H9 (cell line): ENCODE results near the gene THEMIS. TPM values are rescaled to one million over a fixed set of nuclear protein-coding genes. Genes with fewer than 3 reads are reported as not detected.
A peak's percentile ranks its signal among the peaks of the same experiment; 100 is the strongest.
"Not testable (repeated sequence)": the region's sequence is repeated elsewhere in the genome, so short reads cannot be mapped to it uniquely, and the experiment has no call there.

Experiments used
- DNase-seq: peaks from one replicate; pipeline ENCODE4 v3.0.0-alpha.2; 2017
- H2AFZ ChIP-seq: one replicate; pipeline ENCODE4 v1.6.1; 2013; ENCODE audit warnings: mild to moderate bottlenecking, low read length, control low read depth, moderate library complexity
- H2AK5ac ChIP-seq: 2 replicates; pipeline ENCODE4 v1.6.1; 2013; ENCODE audit warnings: low read length, control low read depth, mixed read lengths; ENCODE audit not compliant: insufficient read length
- H2BK120ac ChIP-seq: one replicate; pipeline ENCODE4 v1.6.1; 2013; ENCODE audit warnings: low read depth, mild to moderate bottlenecking, low read length, control low read depth, inconsistent platforms; ENCODE audit not compliant: poor library complexity, severe bottlenecking
- H2BK12ac ChIP-seq: 2 replicates; pipeline ENCODE4 v1.6.1; 2013; ENCODE audit warnings: low read length, control low read depth, mixed read lengths, low read depth; ENCODE audit not compliant: insufficient read length
- H2BK15ac ChIP-seq: 2 replicates; pipeline ENCODE4 v1.6.1; 2013; ENCODE audit warnings: low read depth, low read length, control low read depth
- H2BK20ac ChIP-seq: one replicate; pipeline ENCODE4 v1.6.1; 2013; ENCODE audit warnings: low read depth, mild to moderate bottlenecking, low read length, control low read depth, inconsistent platforms; ENCODE audit not compliant: poor library complexity, severe bottlenecking
- H2BK5ac ChIP-seq: 2 replicates; pipeline ENCODE4 v1.6.1; 2013; ENCODE audit warnings: low read length, control low read depth, mixed read lengths; ENCODE audit not compliant: insufficient read length
- H3K14ac ChIP-seq: 2 replicates; pipeline ENCODE4 v1.6.1; 2013; ENCODE audit warnings: low read length, control low read depth; ENCODE audit not compliant: insufficient read depth
- H3K18ac ChIP-seq: 2 replicates; pipeline ENCODE4 v1.6.1; 2013; ENCODE audit warnings: low read depth, mild to moderate bottlenecking, mixed read lengths, low read length, control low read depth; ENCODE audit not compliant: insufficient read length
- H3K23ac ChIP-seq: 2 replicates; pipeline ENCODE4 v1.6.1; 2013; ENCODE audit warnings: low read length, control low read depth, mixed read lengths, low read depth; ENCODE audit not compliant: insufficient read length
- H3K23me2 ChIP-seq: 2 replicates; pipeline ENCODE4 v1.6.1; 2013; ENCODE audit warnings: low read depth, mild to moderate bottlenecking, mixed read lengths, low read length, control low read depth; ENCODE audit not compliant: insufficient read length, poor library complexity, severe bottlenecking
- H3K27ac ChIP-seq: 2 replicates; pipeline ENCODE4 v1.5.1; 2013; ENCODE audit warnings: low read length, control low read depth, mixed read lengths, low read depth; ENCODE audit not compliant: insufficient read length
- H3K27me3 ChIP-seq: 2 replicates; pipeline ENCODE4 v1.6.1; 2013; ENCODE audit warnings: low read length, control low read depth, inconsistent platforms; ENCODE audit not compliant: insufficient read depth
- H3K4ac ChIP-seq: 2 replicates; pipeline ENCODE4 v1.6.1; 2013; ENCODE audit warnings: low read depth, mild to moderate bottlenecking, control low read depth, inconsistent platforms, low read length, moderate library complexity
- H3K4me1 ChIP-seq: 2 replicates; pipeline ENCODE4 v1.6.1; 2013; ENCODE audit warnings: low read length, control low read depth, inconsistent platforms; ENCODE audit not compliant: insufficient read depth
- H3K4me2 ChIP-seq: 2 replicates; pipeline ENCODE4 v1.6.1; 2013; ENCODE audit warnings: low read length, control low read depth, mixed read lengths; ENCODE audit not compliant: insufficient read length, insufficient read depth
- H3K56ac ChIP-seq: 2 replicates; pipeline ENCODE4 v1.6.1; 2013; ENCODE audit warnings: low read depth, mild to moderate bottlenecking, mixed read lengths, low read length, control low read depth; ENCODE audit not compliant: insufficient read length
- H3K79me1 ChIP-seq: 2 replicates; pipeline ENCODE4 v1.6.1; 2013; ENCODE audit warnings: low read depth, mild to moderate bottlenecking, moderate library complexity, low read length, control low read depth, inconsistent platforms; ENCODE audit not compliant: insufficient read depth, poor library complexity, severe bottlenecking
- H3K79me2 ChIP-seq: 2 replicates; pipeline ENCODE4 v1.6.1; 2013; ENCODE audit warnings: low read length, control low read depth, inconsistent platforms; ENCODE audit not compliant: insufficient read depth
- H3K9ac ChIP-seq: 2 replicates; pipeline ENCODE4 v1.6.1; 2013; ENCODE audit warnings: low read length, control low read depth, mixed read lengths; ENCODE audit not compliant: insufficient read length; ENCODE audit errors: extremely low read depth
- H3K9me3 ChIP-seq: one replicate; pipeline ENCODE4 v1.6.1; 2013; ENCODE audit warnings: low read depth, low read length, inconsistent platforms; ENCODE audit not compliant: control insufficient read depth
- H3T11ph ChIP-seq: one replicate; pipeline ENCODE4 v1.6.1; 2013; ENCODE audit warnings: mild to moderate bottlenecking, low read length, control low read depth, inconsistent platforms
- H4K20me1 ChIP-seq: one replicate; pipeline ENCODE4 v1.6.1; 2013; ENCODE audit not compliant: control insufficient read depth, insufficient read length, insufficient read depth
- H4K5ac ChIP-seq: 2 replicates; pipeline ENCODE4 v1.6.1; 2013; ENCODE audit warnings: low read depth, mild to moderate bottlenecking, mixed read lengths, low read length, control low read depth; ENCODE audit not compliant: insufficient read length
- H4K8ac ChIP-seq: replicated peaks from 2 replicates; pipeline ENCODE4 v1.6.1; 2013; ENCODE audit warnings: low read length, control low read depth, mixed read lengths, low read depth; ENCODE audit not compliant: insufficient read length
- H4K91ac ChIP-seq: 2 replicates; pipeline ENCODE4 v1.6.1; 2013; ENCODE audit warnings: low read depth, mild to moderate bottlenecking, moderate library complexity, mixed read lengths, low read length, control low read depth; ENCODE audit not compliant: insufficient read length
- H3K27ac Mint-ChIP-seq, 3 experiments: 2 replicates in 2 of 3; 3 replicates in 1 of 3; pipeline ENCODE4 v1.8.0; 2020 to 2021; ENCODE audit warnings: mixed read lengths in 3 of 3, mild to moderate bottlenecking in 1 of 3, moderate library complexity in 1 of 3
- H3K27me3 Mint-ChIP-seq: 2 replicates; pipeline ENCODE4 v1.8.0; 2021; ENCODE audit warnings: low read depth, mild to moderate bottlenecking, moderate library complexity, mixed read lengths
- H3K36me3 Mint-ChIP-seq, 3 experiments: 2 replicates in 2 of 3; 3 replicates in 1 of 3; pipeline ENCODE4 v1.8.0; 2020 to 2021; ENCODE audit warnings: low read depth in 3 of 3, mixed read lengths in 3 of 3; ENCODE audit not compliant: insufficient read depth in 1 of 3
- H3K4me1 Mint-ChIP-seq, 2 experiments: 2 replicates each; pipeline ENCODE4 v1.8.0; 2020; ENCODE audit warnings: mixed read lengths in 2 of 2
- H3K4me3 Mint-ChIP-seq, 2 experiments: 2 replicates in 1 of 2; 3 replicates in 1 of 2; pipeline ENCODE4 v1.8.0; 2020 to 2021; ENCODE audit warnings: mild to moderate bottlenecking in 2 of 2, mixed read lengths in 2 of 2, moderate library complexity in 1 of 2
- H3K9me3 Mint-ChIP-seq, 2 experiments: 2 replicates in 1 of 2; 3 replicates in 1 of 2; pipeline ENCODE4 v1.8.0; 2020; ENCODE audit warnings: mild to moderate bottlenecking in 2 of 2, mixed read lengths in 2 of 2, moderate library complexity in 1 of 2
- WGBS: extraction: QIAGEN DNeasy Blood & Tissue Kit; methylation state at CpG from one replicate; pipeline ENCODE4 v1.1.7; 2013; ENCODE audit warnings: missing lambda C conversion rate, low lambda C conversion rate, mixed read lengths; ENCODE audit not compliant: insufficient read length; ENCODE audit errors: extremely low coverage; 5-methylcytosine and 5-hydroxymethylcytosine counted together
- total RNA-seq: library from RNA; stranded (reverse); gene quantifications from 2 replicates; pipeline ENCODE4 v1.2.1, GENCODE V29; 2021
- TF ChIP-seq, protein P1 (sequence below): fragments of 200-600 bp; sonication (generic); conservative IDR thresholded peaks from 3 replicates; pipeline ENCODE4 v1.8.0; 2021; ENCODE audit warnings: antibody characterized with exemption, mild to moderate bottlenecking

Gene THEMIS
- total RNA-seq, 1 experiment from 2014 or later: not detected

- Histone ChIP-seq H4K8ac (no peak overlapping the region), H3T11ph (no peak overlapping the region), H2BK12ac (no peak overlapping the region), H3K14ac (no peak overlapping the region), H3K79me2 (no peaks in the 10 kb centered on the region), H3K9me3 (no peaks in the 10 kb centered on the region), H4K5ac (no peak overlapping the region), H3K79me1 (no peaks in the 10 kb centered on the region), H3K9ac (no peak overlapping the region), H2BK5ac (no peak overlapping the region), H4K20me1 (no peaks in the 10 kb centered on the region), H2AFZ (no peak overlapping the region), H3K56ac (no peak overlapping the region), H3K4me1 (no peaks in the 10 kb centered on the region), H2BK120ac (no peak overlapping the region), H2BK20ac (no peak overlapping the region), H3K23me2 (no peaks in the 10 kb centered on the region), H4K91ac (no peak overlapping the region), H2BK15ac (no peak overlapping the region), H3K27ac (no peak overlapping the region), H3K23ac (no peak overlapping the region), H3K18ac (no peak overlapping the region), H2AK5ac (no peak overlapping the region), H3K4ac (no peak overlapping the region), H3K4me2 (no peak overlapping the region), H3K27me3 (no peaks in the 10 kb centered on the region)
- no peak for DNase-seq
- Mint-ChIP-seq H3K27ac (no peak overlapping the region), H3K27me3 (no peaks in the 10 kb centered on the region), H3K36me3 (no peaks in the 10 kb centered on the region), H3K4me3 (no peak overlapping the region), H3K4me1 (peaks cover 0 to 6% of the 10 kb centered on the region in 2 experiments; a peak in 2 of 4 replicates), H3K9me3 (no peaks in the 10 kb centered on the region; a peak in 1 of 5 replicates)
- TF ChIP-seq, protein P1, sequence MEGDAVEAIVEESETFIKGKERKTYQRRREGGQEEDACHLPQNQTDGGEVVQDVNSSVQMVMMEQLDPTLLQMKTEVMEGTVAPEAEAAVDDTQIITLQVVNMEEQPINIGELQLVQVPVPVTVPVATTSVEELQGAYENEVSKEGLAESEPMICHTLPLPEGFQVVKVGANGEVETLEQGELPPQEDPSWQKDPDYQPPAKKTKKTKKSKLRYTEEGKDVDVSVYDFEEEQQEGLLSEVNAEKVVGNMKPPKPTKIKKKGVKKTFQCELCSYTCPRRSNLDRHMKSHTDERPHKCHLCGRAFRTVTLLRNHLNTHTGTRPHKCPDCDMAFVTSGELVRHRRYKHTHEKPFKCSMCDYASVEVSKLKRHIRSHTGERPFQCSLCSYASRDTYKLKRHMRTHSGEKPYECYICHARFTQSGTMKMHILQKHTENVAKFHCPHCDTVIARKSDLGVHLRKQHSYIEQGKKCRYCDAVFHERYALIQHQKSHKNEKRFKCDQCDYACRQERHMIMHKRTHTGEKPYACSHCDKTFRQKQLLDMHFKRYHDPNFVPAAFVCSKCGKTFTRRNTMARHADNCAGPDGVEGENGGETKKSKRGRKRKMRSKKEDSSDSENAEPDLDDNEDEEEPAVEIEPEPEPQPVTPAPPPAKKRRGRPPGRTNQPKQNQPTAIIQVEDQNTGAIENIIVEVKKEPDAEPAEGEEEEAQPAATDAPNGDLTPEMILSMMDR: no peak
- WGBS: no CpG with 5 or more reads among the region's 1 CpG
These were observed 116.4 kb downstream of the THEMIS start for GRCh38 chr6:127784468-127784867.

GRCh38 chr6:127781636-127782272, 119.1 kb downstream of the THEMIS start:
- not testable (repeated sequence) for H4K5ac ChIP-seq, H2BK5ac ChIP-seq, H3K4me1 Mint-ChIP-seq, H3K56ac ChIP-seq, H3K23me2 ChIP-seq, H2BK12ac ChIP-seq, H3K23ac ChIP-seq, H3K18ac ChIP-seq, H3K9ac ChIP-seq, H4K8ac ChIP-seq, H3K4me3 Mint-ChIP-seq, H3T11ph ChIP-seq, H2BK120ac ChIP-seq, H3K14ac ChIP-seq, H4K20me1 ChIP-seq, H3K9me3 ChIP-seq, H3K79me2 ChIP-seq, H4K91ac ChIP-seq, H2AFZ ChIP-seq, H2BK20ac ChIP-seq, H3K27me3 ChIP-seq, H3K4me1 ChIP-seq, H2BK15ac ChIP-seq, H3K4ac ChIP-seq, H3K9me3 Mint-ChIP-seq, H3K27ac Mint-ChIP-seq, H3K79me1 ChIP-seq, H3K27ac ChIP-seq, H2AK5ac ChIP-seq, H3K36me3 Mint-ChIP-seq, H3K27me3 Mint-ChIP-seq, H3K4me2 ChIP-seq
- DNase-seq: peak; percentile 36
- WGBS: no CpG with 5 or more reads among the region's 4 CpGs
